IMR-90 (cell line): Measurements from ENCODE around the gene RPP30. TPM values are rescaled to one million over a fixed set of nuclear protein-coding genes. Genes with fewer than 3 reads are reported as not detected.

Source experiments
- ATAC-seq: fragments of 200-7000 bp; cut with Tn5 transposase; 2 replicates; pipeline ENCODE4 v1.9.1; 2020; ENCODE audit warnings: low read depth, mild to moderate bottlenecking, moderate library complexity
- BruUV-seq: library from RNA; stranded (reverse); fragments of 400-500 nt; replicated peaks from 2 replicates; lab custom pipeline; 2021; lab: Mats Ljungman, UMichigan
- CTCF ChIA-PET: fragments of 300-600 bp; formaldehyde crosslinking; extraction: SDS; loops from one replicate; lab custom pipeline; 2021; ENCODE audit warnings: antibody characterized with exemption; lab: Yijun Ruan, JAX
- POLR2A ChIA-PET: fragments of 300-600 bp; sonication (Branson Sonifier 250); formaldehyde crosslinking; loops from one replicate; lab custom pipeline; 2022; ENCODE audit warnings: antibody characterized with exemption; ENCODE audit not compliant: unreplicated experiment; lab: Charles Lee
- DNase-seq: peaks from one replicate; pipeline ENCODE4 v3.0.0; 2013
- H2AFZ ChIP-seq: replicated peaks from 2 replicates; pipeline ENCODE3; 2013; ENCODE audit warnings: low read length, mild to moderate bottlenecking; ENCODE audit not compliant: poor library complexity
- H2AK5ac ChIP-seq: 2 replicates; pipeline ENCODE4 v1.6.1; 2013; ENCODE audit warnings: low read depth, low read length, inconsistent platforms
- H2AK9ac ChIP-seq: replicated peaks from 2 replicates; pipeline ENCODE3; 2013; ENCODE audit warnings: mild to moderate bottlenecking, low read depth, low read length, moderate library complexity; ENCODE audit not compliant: poor library complexity
- H2BK120ac ChIP-seq: 2 replicates; pipeline ENCODE4 v1.6.1; 2013; ENCODE audit warnings: low read depth, low read length, inconsistent platforms
- H2BK15ac ChIP-seq: 3 replicates; pipeline ENCODE4 v1.6.1; 2013; ENCODE audit warnings: low read depth, low read length, inconsistent platforms
- H2BK20ac ChIP-seq: 2 replicates; pipeline ENCODE4 v1.6.1; 2013; ENCODE audit warnings: low read depth, mild to moderate bottlenecking, inconsistent platforms, low read length, moderate library complexity
- H2BK5ac ChIP-seq: 2 replicates; pipeline ENCODE4 v1.6.1; 2013; ENCODE audit warnings: mild to moderate bottlenecking, low read depth, low read length, inconsistent platforms; ENCODE audit not compliant: poor library complexity, severe bottlenecking
- H3K14ac ChIP-seq: replicated peaks from 2 replicates; pipeline ENCODE4 v1.6.1; 2013; ENCODE audit warnings: low read depth, low read length, inconsistent platforms
- H3K18ac ChIP-seq: 2 replicates; pipeline ENCODE4 v1.6.1; 2013; ENCODE audit warnings: low read depth, low read length, control low read depth
- H3K23ac ChIP-seq: 2 replicates; pipeline ENCODE4 v1.6.1; 2013; ENCODE audit warnings: low read depth, low read length, inconsistent platforms
- H3K27ac ChIP-seq: 2 replicates; pipeline ENCODE4 v1.5.1; 2013; ENCODE audit warnings: mild to moderate bottlenecking, control low read depth, low read length; ENCODE audit not compliant: insufficient read depth
- H3K27me3 ChIP-seq: 2 replicates; pipeline ENCODE4 v1.6.1; 2013; ENCODE audit warnings: low read length; ENCODE audit not compliant: control insufficient read depth, insufficient read depth
- H3K36me3 ChIP-seq: 2 replicates; pipeline ENCODE4 v1.6.1; 2013; ENCODE audit warnings: low read length, mixed read lengths; ENCODE audit not compliant: control insufficient read depth, insufficient read depth
- H3K4ac ChIP-seq: 2 replicates; pipeline ENCODE4 v1.6.1; 2013; ENCODE audit warnings: low read depth, low read length, inconsistent platforms
- H3K4me1 ChIP-seq: 2 replicates; pipeline ENCODE4 v1.6.1; 2013; ENCODE audit warnings: low read length, mixed read lengths; ENCODE audit not compliant: control insufficient read depth, insufficient read depth
- H3K4me2 ChIP-seq: 2 replicates; pipeline ENCODE4 v1.6.1; 2013; ENCODE audit warnings: low read depth, mild to moderate bottlenecking, control low read depth, low read length, moderate library complexity
- H3K4me3 ChIP-seq: 2 replicates; pipeline ENCODE4 v1.5.1; 2013; ENCODE audit warnings: low read depth, mild to moderate bottlenecking, control low read depth, low read length, moderate library complexity; ENCODE audit not compliant: insufficient read depth
- H3K56ac ChIP-seq: 2 replicates; pipeline ENCODE4 v1.6.1; 2013; ENCODE audit warnings: low read length, inconsistent platforms; ENCODE audit not compliant: insufficient read depth; ENCODE audit errors: extremely low read depth
- H3K79me1 ChIP-seq, 2 experiments: 2 replicates each; pipeline ENCODE4 v1.6.1; 2013; ENCODE audit warnings: low read length in 2 of 2, inconsistent platforms in 1 of 2, low read depth in 1 of 2
- H3K9ac ChIP-seq: 2 replicates; pipeline ENCODE4 v1.6.1; 2013; ENCODE audit warnings: low read depth, low read length, control low read depth
- H3K9me1 ChIP-seq: 2 replicates; pipeline ENCODE4 v1.6.1; 2013; ENCODE audit warnings: low read length, inconsistent platforms; ENCODE audit not compliant: insufficient read depth
- H3K9me3 ChIP-seq: 2 replicates; pipeline ENCODE4 v1.6.1; 2013; ENCODE audit warnings: low read length; ENCODE audit not compliant: control insufficient read depth, insufficient read depth
- H4K20me1 ChIP-seq: 2 replicates; pipeline ENCODE4 v1.6.1; 2013; ENCODE audit warnings: low read length, inconsistent platforms; ENCODE audit not compliant: insufficient read depth
- H4K5ac ChIP-seq: 2 replicates; pipeline ENCODE4 v1.6.1; 2013; ENCODE audit warnings: mild to moderate bottlenecking, low read depth, low read length, control low read depth
- H4K8ac ChIP-seq, 2 experiments: 2 replicates each; pipeline ENCODE4 v1.6.1; 2013; ENCODE audit warnings: low read depth in 2 of 2, low read length in 2 of 2, control low read depth in 1 of 2, inconsistent platforms in 1 of 2
- H4K91ac ChIP-seq: 2 replicates; pipeline ENCODE4 v1.6.1; 2013; ENCODE audit warnings: low read depth, low read length, inconsistent platforms; ENCODE audit not compliant: insufficient read depth
- CEBPB ChIP-seq: IDR thresholded peaks from 2 replicates; pipeline ENCODE4 v1.6.1; 2012; ENCODE audit warnings: low read depth, low read length, improper control_type of control experiment
- CHD1 ChIP-seq: IDR thresholded peaks from 2 replicates; pipeline ENCODE4 v1.6.1; 2012; ENCODE audit warnings: low read depth, low read length, improper control_type of control experiment
- FOS ChIP-seq: fragments of 150-350 bp; IDR thresholded peaks from 2 replicates; pipeline ENCODE4 v1.6.1; 2016; ENCODE audit warnings: low read depth, low read length
- MAFK ChIP-seq: IDR thresholded peaks from 2 replicates; pipeline ENCODE4 v1.6.1; 2012; ENCODE audit warnings: low read depth, low read length, improper control_type of control experiment
- MAZ ChIP-seq: IDR thresholded peaks from 2 replicates; pipeline ENCODE4 v1.6.1; 2012; ENCODE audit warnings: low read depth, mild to moderate bottlenecking, low read length, improper control_type of control experiment, moderate library complexity, borderline replicate concordance
- MXI1 ChIP-seq: IDR thresholded peaks from 2 replicates; pipeline ENCODE4 v1.6.1; 2012; ENCODE audit warnings: low read depth, mild to moderate bottlenecking, low read length, moderate library complexity, borderline replicate concordance
- NFE2L2 ChIP-seq: fragments of 150-350 bp; IDR thresholded peaks from 2 replicates; pipeline ENCODE4 v1.6.1; 2016; ENCODE audit warnings: low read depth, mild to moderate bottlenecking, low read length
- POLR2A ChIP-seq: IDR thresholded peaks from 2 replicates; pipeline ENCODE4 v1.6.1; 2012; ENCODE audit warnings: mild to moderate bottlenecking, low read depth, low read length
- RAD21 ChIP-seq: IDR thresholded peaks from 2 replicates; pipeline ENCODE4 v1.6.1; 2012; ENCODE audit warnings: low read length, improper control_type of control experiment
- RCOR1 ChIP-seq: IDR thresholded peaks from 2 replicates; pipeline ENCODE4 v1.6.1; 2012; ENCODE audit warnings: mild to moderate bottlenecking, low read length, improper control_type of control experiment; ENCODE audit not compliant: insufficient replicate concordance
- RFX5 ChIP-seq: IDR thresholded peaks from 2 replicates; pipeline ENCODE4 v1.8.0; 2012; ENCODE audit warnings: low read depth, mild to moderate bottlenecking, low read length, moderate library complexity
- SMC3 ChIP-seq: fragments of 150-350 bp; IDR thresholded peaks from 2 replicates; pipeline ENCODE4 v1.6.1; 2016; ENCODE audit warnings: low read depth, mild to moderate bottlenecking, antibody characterized with exemption, low read length, moderate library complexity
- WGBS, 2 experiments: methylation state at CpG; one replicate each; pipeline versions ENCODE4 v1.1.5 to v1.1.7; 2013; ENCODE audit warnings: missing lambda C conversion rate in 2 of 2; ENCODE audit not compliant: insufficient read length in 1 of 2; ENCODE audit errors: extremely low coverage in 2 of 2; 5-methylcytosine and 5-hydroxymethylcytosine counted together
- dilution Hi-C: fragments of 300-500 bp; cut with HindIII; formaldehyde crosslinking; loops from one replicate; pipeline ENCODE4 v1.14.3; 2018; ENCODE audit warnings: low sequenced_read_pairs; ENCODE audit not compliant: unreplicated experiment
- in situ Hi-C: fragments of 300-500 bp; cut with MboI; formaldehyde crosslinking; loops from 3 replicates; pipeline ENCODE4 v1.14.3; 2019; ENCODE audit warnings: low sequenced_read_pairs, inconsistent platforms, mixed read lengths
- intact Hi-C: fragments of 100-400 bp; cut with micrococcal nuclease; formaldehyde crosslinking; loops from 2 replicates; pipeline ENCODE4 v1.10.0; 2022
- polyA plus RNA-seq, 3 experiments: library from polyadenylated mRNA; depleted of rRNA; stranded (reverse); fragments of >200 nt; gene quantifications; 2 replicates each; pipeline ENCODE4 v1.2.3, GENCODE V29; 2012; ENCODE audit warnings: low replicate concordance in 1 of 3
- total RNA-seq: library from RNA; depleted of rRNA; stranded (reverse); fragments of >200 nt; gene quantifications from 2 replicates; pipeline ENCODE4 v1.2.3, GENCODE V29; 2012
- TF ChIP-seq, protein P1 (sequence below): fragments of 150-350 bp; IDR thresholded peaks from 2 replicates; pipeline ENCODE4 v1.6.1; 2016; ENCODE audit warnings: low read depth, mild to moderate bottlenecking, low read length, moderate library complexity, borderline replicate concordance
- TF ChIP-seq, protein P2 (sequence below): fragments of 150-350 bp; IDR thresholded peaks from 2 replicates; pipeline ENCODE4 v1.6.1; 2017; ENCODE audit warnings: mild to moderate bottlenecking, antibody characterized with exemption, low read length, low read depth
- TF ChIP-seq, protein P3 (sequence below): conservative IDR thresholded peaks from 2 replicates; pipeline ENCODE4 v1.5.1; 2012; ENCODE audit warnings: mild to moderate bottlenecking, low read depth, low read length, improper control_type of control experiment

Gene RPP30
- total and polyA plus RNA-seq, 2 of the 4 experiments (the other 2 are of a cell fraction): 27.6 to 45.2 TPM

DNA sequence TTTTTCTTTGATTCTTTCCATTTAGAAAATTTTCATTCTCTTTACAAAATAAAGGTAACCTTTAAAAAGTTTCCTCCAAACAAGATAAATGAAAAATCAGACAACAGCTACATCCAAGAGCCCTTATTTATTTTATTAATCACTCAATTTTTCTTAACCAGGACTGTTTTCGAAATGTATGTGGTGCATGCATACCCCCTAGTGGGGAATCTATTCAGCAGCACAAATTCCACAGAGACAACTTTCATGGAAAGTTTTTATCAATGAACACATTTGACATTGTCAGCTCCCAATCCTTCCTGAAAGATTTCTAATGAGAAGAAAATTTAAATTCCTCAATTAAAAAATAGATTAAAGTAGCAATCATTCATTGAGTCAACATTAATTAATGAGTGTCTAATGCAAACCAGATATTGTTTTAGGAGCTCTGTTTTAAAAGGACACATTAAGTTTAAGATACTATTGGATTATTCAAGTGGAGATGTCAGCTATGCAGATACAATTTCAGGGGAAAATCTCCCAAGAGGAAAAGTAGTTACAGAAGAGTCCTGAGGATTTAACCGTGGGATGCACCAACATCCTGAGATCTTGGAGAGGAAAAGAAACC lies 8.8 kb upstream of the RPP30 start:
- Histone ChIP-seq H3K9ac (no peak overlapping the region), H2BK15ac (no peak overlapping the region), H3K36me3 (no peaks in the 10 kb centered on the region), H2BK20ac (no peak overlapping the region), H3K4me2 (no peak overlapping the region), H3K14ac (no peak overlapping the region), H3K4me1 (no peaks in the 10 kb centered on the region), H2BK120ac (no peak overlapping the region), H4K91ac (no peak overlapping the region), H3K18ac (no peak overlapping the region), H2AK9ac (no peak overlapping the region), H4K20me1 (no peaks in the 10 kb centered on the region), H3K9me3 (no peaks in the 10 kb centered on the region), H3K9me1 (0 out of 2 replicates have a peak, but pooled peaks cover 2% of the 10 kb centered on the region), H4K5ac (no peak overlapping the region), H3K23ac (no peak overlapping the region), H3K4me3 (no peak overlapping the region), H3K27me3 (peaks cover 21% of the 10 kb centered on the region), H4K8ac (no peak overlapping the region), H3K4ac (no peak overlapping the region), H2BK5ac (no peak overlapping the region), H3K56ac (no peak overlapping the region), H3K27ac (no peak overlapping the region), H2AK5ac (no peak overlapping the region), H3K79me1 (no peaks in the 10 kb centered on the region), H2AFZ (no peak overlapping the region)
- POLR2A ChIA-PET: no interaction called here
- intact Hi-C loops: loop anchor here (1.0 to 10.0 kb wide), 6 partner anchors 112 to 1438 kb away; no protein-coding TSS in a partner anchor
- WGBS, 2 experiments: 60% methylated on average over 1 of the region's 2 CpGs; no CpG with 5 or more reads in 1 of the 2 experiments
- in situ Hi-C loops: loop anchor here (10.0 to 25.0 kb wide), 2 partner anchors 1068 to 1426 kb away; no protein-coding TSS in a partner anchor
- CTCF ChIA-PET: interaction anchor here (0.5 to 1.6 kb wide), 13 partner anchors 8 to 575 kb away, joined by 3 to 8 read pairs (median 3); partner anchors contain the start of gene RPP30
- ATAC-seq: peak; percentile 30; the same call in 1 of the 2 replicates
- BruUV-seq: no TSS peak
- peak; percentile 47 for DNase-seq
- dilution Hi-C loops: no loop called here
- TF ChIP-seq RAD21: peak; percentile 83
- no peak for TF ChIP-seq RFX5
- no peak for TF ChIP-seq POLR2A
- no peak for TF ChIP-seq MAZ
- TF ChIP-seq RCOR1: no peak
- TF ChIP-seq, protein P1, sequence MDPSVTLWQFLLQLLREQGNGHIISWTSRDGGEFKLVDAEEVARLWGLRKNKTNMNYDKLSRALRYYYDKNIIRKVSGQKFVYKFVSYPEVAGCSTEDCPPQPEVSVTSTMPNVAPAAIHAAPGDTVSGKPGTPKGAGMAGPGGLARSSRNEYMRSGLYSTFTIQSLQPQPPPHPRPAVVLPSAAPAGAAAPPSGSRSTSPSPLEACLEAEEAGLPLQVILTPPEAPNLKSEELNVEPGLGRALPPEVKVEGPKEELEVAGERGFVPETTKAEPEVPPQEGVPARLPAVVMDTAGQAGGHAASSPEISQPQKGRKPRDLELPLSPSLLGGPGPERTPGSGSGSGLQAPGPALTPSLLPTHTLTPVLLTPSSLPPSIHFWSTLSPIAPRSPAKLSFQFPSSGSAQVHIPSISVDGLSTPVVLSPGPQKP: no peak
- no peak for TF ChIP-seq CHD1
- peak; percentile 90 for TF ChIP-seq SMC3
- TF ChIP-seq, protein P2, sequence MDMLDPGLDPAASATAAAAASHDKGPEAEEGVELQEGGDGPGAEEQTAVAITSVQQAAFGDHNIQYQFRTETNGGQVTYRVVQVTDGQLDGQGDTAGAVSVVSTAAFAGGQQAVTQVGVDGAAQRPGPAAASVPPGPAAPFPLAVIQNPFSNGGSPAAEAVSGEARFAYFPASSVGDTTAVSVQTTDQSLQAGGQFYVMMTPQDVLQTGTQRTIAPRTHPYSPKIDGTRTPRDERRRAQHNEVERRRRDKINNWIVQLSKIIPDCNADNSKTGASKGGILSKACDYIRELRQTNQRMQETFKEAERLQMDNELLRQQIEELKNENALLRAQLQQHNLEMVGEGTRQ: no peak
- no peak for TF ChIP-seq MXI1
- TF ChIP-seq, protein P3, sequence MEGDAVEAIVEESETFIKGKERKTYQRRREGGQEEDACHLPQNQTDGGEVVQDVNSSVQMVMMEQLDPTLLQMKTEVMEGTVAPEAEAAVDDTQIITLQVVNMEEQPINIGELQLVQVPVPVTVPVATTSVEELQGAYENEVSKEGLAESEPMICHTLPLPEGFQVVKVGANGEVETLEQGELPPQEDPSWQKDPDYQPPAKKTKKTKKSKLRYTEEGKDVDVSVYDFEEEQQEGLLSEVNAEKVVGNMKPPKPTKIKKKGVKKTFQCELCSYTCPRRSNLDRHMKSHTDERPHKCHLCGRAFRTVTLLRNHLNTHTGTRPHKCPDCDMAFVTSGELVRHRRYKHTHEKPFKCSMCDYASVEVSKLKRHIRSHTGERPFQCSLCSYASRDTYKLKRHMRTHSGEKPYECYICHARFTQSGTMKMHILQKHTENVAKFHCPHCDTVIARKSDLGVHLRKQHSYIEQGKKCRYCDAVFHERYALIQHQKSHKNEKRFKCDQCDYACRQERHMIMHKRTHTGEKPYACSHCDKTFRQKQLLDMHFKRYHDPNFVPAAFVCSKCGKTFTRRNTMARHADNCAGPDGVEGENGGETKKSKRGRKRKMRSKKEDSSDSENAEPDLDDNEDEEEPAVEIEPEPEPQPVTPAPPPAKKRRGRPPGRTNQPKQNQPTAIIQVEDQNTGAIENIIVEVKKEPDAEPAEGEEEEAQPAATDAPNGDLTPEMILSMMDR: peak; percentile 89
- no peak for TF ChIP-seq NFE2L2
- TF ChIP-seq MAFK: no peak
- no peak for TF ChIP-seq FOS
- no peak for TF ChIP-seq CEBPB
